ENCODE data around the gene CDHR4.
"Not testable (repeated sequence)": the region's sequence is repeated elsewhere in the genome, so short reads cannot be mapped to it uniquely, and the experiment has no call there.

The CDHR4 gene, protein sequence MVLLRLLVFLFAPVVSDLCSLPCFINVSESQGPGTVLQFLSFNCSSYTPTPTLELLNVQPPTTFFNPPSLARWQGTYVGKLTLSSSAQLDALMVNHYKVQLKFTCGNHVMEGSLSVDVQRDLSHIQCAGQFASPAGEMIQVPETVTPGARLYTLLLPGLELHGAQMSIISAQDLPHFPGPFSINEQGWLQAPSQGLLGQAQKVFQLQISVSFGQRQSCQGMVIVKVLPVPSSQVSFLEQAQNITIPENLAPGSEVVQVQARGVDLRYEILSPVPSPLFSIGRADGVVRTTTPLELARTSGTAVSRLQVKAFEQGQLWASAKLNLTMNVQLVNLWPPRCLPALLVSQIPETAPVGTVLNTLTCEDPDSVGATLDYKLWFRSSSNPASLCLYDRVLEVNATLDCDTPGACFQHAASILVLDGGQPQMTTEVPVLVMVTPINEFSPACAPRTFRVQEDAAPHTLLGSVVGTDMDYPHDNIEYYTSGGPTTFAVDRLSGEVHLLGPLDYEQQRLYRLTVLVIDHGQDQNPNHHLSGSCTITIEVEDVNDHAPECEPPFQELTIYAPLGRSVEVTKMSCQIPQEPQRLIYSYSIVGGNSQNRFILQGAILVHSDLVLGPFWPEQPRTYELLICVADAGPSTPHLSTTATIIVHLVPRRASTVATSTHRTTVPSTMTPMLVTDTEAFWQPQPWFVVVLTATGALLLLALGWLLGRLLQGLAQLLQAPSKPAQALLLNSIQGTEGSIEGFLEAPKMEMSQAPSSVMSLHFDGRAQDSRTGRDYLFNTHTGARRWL

DNA sequence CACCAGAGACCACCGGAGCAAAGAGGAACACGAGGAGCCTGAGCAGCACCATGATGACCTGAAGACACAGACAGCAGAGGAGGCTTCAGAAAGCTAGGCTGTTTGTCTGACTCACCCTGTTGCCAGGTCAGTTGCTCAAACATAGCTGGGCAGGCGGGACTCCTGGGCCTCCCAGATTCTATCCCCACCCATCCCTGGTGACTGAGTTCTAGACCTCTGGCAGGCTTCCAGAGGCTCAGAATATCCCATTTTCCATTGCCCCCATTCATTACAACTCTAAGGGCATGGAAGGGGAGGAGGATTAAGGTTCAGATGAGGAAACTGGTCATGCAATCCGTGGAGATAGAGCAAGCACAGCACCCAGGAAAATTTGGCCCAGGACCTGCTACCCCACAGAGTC lies at the start of gene CDHR4:
TSS of gene CDHR4 (minus strand) at position 113 of the 400 bp plus-strand sequence. CDS start at position 52, 61 bp downstream.
- no peak for DNase-seq

DNA sequence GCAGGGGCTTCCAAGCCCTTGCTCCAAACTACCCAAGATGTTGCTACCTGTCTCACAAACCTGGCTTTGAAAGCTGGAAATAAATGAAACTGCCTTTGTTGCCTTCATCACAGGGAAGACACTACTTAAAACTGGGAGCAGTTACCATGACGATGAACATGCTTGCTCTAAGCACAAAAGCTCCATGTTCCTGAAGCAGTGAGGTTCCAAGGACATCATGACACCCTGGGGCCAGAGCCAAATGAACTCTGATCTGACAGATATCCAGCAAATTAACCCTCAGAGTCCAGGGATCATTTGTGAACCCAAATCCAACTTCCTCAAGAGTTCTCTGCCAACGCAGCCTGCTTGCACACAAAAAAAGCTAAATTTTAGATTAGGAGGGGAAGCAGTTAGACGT lies 46.0 kb upstream of the CDHR4 start:
- DNase-seq = no peak

DNA sequence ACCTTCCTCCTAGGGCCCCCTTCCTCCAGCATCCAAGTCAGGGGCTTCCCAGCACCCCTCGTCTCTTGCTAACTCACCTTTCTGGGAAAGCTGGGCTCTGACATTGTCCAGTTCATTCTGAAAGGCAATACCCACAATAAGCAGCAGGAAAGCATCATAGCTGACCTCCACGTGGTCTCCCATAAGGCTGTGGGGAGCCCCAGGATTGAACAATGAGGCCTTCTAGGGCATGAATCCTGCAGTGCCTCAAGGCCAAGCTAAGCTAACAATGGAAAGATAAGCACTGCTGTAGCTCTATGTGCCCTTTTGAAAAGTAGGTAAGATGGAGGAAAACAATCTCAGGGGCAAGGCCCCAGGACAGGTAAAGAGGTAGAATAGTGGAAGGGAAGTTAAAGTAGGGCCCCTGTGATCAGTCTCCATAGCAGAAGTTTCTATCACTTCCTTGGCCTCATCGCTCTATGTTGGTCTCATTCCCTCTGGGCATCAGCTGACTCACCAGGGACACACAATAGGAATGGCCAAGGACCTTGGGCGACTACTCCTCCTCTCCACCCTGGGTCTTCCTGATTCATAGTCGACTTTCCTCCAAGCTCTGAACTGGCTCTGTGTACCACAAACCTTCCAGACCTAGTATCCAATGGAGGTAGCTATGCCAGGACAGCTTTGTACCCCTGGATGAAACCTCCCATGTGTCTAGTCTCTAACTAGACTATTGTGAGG lies 45.0 kb upstream of the CDHR4 start:
- DNase-seq = no peak

DNA sequence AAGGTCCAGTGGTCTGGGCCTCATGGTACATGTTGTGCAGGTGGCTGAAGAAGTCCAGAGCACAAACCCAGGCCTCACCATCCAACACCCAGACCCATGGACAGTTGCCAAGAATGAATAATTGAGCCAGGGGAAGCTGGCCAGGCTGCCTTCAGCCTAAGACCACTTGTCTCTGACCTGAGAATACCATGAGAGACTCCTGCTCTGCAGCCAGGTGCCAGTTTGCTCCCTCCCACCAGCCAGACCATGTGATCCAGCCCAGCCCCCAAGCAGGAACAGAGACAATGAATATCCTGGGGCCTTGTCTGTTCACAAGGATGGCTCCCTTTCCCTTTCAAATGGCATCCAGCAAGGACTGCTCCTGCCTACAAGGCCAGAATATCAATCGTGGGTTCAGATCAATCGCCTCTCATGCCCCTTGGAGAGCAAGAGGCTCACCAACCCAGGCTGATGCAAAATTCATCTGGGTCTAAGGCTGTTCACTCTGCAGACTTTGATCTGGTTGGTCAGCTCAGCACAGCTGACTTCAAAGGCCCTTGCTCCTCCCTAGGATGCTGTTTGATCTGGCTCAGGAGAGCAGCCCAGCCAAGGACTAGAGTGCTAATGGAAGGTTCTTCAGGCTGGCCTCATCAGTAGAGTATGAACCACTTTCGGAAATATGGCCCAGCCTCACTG lies 43.3 kb upstream of the CDHR4 start:
- no peak for DNase-seq

DNA sequence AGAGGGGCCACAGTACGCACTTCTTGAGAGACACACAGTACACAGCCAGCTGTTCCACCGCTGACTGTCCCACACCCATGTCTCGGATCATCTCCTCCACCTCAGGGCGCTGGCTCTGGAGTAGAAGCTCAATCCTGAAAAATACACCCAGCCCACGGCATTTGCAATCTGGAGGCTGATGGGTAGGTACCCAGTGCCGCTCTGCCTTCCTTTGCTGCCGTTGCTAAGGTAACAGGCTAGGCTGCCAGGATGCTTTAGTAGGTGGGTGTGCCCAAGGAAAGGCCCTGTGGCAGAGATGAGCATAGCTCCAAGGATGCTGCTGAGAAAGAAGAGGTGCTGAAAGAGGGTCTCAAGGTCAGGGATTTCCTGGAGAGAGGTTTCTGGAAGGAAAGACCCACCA lies 42.1 kb upstream of the CDHR4 start:
- DNase-seq = no peak

DNA sequence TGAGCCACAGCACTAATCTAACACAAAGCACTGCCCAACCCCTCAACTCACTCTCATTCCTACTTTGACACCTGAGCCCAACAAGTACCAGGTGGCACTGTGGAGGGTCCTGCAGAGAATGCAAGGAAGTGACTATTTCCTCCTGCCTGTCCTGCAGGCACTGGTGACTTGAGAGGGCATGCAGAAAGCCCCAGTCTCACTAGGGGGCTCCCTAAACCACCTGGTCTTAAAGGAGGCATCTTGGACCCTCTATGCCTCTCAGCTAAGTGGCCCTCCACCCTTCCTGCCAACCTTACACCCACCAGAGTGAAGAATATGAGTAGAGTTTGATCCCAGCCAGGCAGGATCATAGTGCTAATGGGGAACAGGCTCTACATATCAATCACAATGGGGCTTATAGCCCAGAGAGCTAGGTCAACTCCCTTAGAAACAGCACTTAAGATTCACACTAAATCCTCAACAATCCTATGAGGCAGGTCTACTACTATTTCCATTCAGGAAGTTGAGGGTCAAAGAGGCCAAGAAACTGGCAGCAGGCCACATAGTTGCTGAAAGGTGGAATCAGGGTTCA lies 41.5 kb upstream of the CDHR4 start:
- no peak for DNase-seq

DNA sequence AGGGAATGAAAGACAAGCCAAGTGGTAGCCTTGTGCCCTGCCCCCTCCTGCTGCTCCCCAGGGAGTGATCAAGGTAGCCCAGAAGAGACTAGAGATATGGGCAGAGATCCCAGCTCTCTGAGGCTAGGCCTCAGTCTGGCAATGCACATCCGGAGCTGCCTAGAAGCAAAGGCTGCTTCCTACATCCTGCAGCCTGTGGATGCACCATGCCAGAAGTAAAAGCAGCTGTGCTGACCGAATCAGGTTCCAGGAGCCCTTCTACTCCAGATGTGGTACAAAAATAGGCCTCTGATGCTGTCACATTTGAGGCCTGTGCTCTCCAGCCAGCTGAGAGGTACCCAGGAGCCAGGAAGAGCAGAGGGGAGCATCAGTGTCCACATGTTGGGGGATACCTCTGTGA lies 40.7 kb upstream of the CDHR4 start:
- DNase-seq = peak; percentile 65

DNA sequence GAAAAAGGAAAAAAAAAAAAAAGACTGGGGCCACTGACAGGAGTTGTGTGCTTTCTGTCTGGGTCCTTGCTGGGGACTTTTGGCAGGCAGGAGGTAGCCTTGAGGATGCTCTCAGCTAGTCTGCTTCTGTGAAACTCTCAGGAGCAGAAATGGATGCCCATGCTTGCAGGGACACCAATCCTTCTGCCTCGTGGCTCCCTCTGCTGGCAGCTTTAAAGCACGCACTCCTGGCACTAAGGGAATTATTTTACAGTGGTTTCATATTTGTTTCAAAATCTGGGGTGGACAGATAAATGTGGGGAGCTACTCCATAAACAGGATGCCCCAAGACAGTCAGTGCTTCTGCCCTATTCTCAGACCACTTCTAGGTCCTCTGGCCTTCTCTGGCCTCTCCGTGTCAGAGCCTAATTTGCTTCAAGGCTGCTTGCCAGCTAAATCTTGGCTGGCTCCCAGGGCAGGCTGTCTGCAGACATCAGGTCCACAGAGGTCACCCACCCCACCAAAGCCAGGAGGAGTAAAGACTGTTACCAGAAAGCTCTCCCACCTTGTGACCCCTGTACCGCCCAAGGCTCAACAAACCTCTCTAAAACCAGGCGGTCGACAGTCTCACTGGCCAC lies 39.6 kb upstream of the CDHR4 start:
- peak; percentile 88 for DNase-seq

DNA sequence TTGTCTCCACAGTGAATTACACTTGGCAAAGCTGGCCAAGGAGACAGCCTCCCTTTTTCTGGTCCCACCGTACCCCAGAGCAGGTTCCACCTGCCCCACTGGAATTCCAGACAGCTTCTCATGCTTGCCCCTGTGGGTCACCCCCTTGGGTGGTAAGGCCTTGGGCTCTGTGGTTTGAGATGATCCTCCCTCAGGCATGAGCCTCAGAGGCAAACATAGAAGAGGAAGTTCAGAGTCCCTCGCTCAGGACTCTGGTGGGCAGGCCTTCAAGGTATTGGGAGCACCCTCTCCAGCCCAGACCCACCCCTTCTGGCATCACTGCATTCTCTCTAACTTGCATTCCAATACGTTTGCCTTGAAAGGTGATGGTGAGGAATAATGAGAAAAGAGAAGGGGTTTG lies 31.7 kb upstream of the CDHR4 start:
- no peak for DNase-seq

DNA sequence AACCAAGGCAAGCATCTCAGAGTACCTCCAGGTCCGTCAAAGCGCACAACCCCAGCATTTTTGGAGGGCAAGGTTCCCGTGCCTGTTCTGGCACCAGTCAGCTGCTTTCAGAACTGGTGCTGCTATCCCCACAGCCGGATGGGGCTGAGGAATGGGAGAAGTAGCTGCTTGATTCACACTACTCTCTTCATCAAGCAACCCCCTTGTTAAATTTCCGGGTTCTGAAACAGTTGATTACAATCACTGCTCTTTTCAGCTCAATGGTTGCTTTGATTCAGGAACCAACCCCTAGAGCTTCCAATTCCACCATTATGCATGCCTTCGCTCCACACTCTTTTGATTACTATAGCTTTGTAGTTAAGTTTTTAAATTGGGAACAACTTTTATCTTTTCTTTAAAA lies 26.3 kb upstream of the CDHR4 start:
- DNase-seq = no peak

DNA sequence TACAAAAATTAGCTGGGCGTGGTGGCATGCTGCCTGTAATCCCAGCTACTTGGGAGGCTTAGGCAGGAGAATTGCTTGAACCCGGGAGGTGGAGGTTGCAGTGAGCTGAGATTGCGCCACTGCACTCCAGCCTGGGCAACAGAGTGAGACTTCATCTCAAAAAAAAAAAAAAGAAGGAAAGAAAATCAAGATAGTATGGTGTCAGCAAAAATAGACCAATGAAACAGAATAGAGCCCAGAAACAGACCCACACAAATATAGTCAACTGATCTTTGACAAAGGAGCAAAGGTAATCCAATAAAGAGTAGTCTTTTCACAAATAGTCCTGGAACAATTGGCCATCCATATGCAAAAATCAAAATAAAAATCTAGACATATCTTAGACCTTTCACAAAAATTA lies 23.5 kb upstream of the CDHR4 start:
- not testable (repeated sequence) for DNase-seq

DNA sequence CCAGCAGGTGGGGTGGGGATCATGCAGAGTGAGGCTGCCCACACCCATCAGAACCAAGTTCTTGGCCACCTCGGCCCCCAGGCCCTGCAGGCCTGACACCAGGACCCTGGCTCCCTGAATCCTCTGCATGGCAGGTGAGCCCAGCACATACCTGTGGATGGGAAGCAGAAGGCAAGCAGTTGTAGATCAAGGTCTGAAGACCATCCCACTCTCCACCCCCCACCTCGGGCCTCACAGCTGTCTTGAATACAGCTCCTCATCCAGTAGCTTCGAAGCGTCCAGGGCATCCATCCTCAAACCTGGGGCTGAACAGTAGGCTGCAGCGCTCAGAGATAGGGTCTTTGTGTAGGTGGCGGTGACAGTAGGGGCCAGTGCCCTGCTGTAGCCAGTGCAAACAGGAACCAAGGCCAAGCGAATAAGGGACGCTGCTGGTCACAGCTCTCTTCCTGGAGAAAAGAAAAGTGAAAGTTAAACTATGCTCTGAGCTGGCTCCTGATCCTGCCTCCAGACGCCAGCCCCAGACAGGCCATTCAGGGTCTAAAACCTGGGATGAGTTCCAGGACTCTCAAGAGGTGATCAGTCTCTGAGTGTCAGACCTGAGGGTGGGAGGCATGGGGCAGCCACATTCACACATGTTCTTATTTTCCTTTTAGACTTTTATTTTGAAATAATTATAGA lies 14.0 kb upstream of the CDHR4 start, which contains the start of gene UBA7:
TSS of gene UBA7 (minus strand) at position 457 of the 678 bp plus-strand sequence. CDS start at position 291, 166 bp downstream.
- DNase-seq = peak; percentile 77

DNA sequence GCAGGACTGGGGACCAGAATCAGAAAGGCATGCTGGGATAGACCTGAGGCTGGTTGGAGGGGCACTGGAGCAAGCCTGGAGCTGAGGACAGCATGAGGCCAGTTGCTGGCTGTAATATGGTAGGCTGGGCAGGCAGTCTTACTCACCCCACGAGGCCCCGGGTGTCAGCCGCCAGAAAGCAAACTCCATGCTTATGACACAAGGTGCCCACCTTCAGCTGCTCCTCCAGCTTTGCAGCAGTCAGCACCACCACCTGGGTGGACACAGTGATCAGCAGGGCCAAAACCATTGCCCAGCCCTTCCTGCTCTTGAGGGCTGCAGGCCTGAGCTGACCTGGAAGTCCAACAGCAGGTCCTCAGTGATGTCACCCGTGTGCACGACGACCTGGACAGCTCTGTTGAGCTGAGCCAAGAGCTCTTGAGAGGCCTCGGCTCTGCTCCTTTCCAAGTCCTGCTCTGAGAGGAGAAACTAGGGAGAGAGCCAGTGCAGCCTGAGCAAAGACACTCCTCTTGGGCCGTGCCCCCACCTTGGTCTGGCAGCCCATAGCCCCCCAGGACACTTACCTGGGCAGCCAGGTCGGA lies 13.3 kb upstream of the CDHR4 start:
- no peak for DNase-seq

DNA sequence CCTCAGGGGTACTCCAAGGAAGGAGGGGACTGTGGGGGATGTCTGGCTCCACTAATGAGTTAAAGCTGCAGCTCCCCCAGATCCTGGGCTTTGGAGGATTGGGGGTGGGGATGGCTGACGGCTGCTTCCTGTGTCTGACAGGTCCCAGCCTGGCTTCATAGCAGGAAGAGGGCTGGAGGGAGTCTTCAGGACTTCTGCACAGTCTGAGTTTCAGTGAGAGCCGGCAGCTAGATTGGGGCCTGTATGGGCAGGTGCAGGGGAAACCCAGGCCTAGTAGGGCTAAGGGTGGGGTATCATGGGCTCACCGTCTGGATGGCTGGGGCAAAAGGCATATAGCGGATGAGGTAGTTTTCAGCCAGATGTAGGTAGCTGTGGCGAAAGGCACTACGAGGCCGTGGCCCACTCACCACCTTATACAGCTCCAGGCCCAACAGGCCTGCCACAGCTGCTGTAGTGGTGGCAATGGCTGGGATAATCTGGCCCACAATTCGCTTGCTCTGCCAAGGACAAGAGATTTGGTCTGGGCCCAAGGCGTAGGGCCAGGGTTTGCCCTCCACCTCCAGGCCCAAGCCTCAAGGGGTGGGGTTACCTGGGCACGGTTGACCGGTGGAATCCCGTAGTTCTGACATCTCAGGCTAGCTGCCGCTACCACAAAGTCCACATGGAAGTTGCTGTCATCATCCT lies 7.9 kb upstream of the CDHR4 start:
- no peak for DNase-seq

DNA sequence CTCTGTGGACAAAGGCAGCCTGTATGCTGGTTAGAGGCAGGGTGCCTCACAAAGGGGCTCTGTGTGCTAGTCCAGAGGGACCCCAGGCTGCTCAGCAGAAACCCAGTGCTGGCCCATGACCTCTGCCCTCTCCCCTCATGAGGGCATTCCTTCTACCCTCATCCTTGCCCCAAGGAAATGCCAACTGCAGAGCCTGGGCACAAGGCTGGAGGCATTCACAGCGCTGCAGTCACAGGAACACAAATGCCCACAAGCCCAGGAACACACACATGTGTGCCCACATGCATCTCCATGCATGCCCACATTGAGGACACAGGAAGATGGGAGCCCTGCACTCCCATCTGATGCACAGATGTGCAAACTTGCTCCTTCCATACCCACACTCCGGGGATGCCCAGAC lies 7.2 kb upstream of the CDHR4 start:
- no peak for DNase-seq

DNA sequence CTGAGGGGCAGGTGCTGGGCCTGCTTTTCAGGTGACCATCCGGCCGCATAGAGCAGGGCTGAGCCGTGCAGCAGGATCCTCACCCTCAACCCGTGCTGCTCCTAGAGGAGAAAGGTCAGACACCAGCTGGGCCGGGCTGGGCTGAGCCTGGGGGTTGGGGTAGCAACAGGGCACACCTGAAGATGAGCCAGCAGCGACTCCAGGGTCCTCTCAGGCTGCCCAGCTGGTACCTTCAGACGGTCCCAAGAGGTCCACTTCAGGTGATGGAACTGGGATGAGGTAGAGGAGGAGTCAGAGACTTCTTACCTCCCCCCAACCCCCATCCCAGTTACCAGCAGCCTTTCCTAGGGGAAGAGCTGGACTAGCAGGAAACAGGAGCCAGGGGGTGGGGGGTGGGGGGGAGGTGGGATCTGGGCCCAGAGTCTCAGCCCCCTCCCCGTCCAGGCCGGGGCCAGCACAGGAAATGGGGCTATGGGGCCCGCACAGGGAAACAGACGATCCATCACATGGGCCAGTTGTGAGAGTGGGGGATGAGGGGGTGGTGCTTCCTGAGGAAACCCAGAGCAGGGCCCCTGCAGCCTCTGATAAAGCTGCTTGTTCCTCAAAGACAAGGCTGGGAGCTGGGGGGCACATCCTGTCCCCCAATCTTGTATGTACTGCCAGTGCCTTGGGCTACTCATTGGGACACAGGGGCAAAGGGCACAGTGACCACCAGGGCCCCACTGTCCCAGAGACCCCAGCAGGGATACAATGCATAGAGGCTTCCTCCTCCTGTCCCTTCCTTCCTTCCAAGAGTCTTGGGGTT lies 6.4 kb upstream of the CDHR4 start:
- peak; percentile 93 for DNase-seq

DNA sequence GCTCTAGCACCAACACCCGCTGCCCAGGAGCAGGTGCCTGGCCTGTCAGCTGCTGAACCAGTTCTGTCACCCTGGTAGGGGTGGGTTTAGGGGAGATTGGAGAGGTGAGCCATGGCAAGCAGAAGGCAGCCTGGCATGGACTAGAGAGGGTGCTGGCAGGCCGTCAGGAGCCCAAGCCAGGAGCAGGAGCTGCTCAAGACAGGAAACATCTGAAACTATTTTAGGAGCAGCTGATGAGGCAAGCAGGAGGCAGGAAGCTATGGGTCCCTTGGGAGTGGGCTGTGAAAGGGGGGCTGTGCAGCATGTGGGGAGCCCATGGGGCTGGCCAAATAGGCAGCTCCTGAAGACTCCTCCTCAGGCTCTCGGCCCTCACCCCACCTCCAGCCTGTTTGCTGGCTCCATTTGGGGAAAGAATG lies 5.7 kb upstream of the CDHR4 start:
- DNase-seq = peak; percentile 94

DNA sequence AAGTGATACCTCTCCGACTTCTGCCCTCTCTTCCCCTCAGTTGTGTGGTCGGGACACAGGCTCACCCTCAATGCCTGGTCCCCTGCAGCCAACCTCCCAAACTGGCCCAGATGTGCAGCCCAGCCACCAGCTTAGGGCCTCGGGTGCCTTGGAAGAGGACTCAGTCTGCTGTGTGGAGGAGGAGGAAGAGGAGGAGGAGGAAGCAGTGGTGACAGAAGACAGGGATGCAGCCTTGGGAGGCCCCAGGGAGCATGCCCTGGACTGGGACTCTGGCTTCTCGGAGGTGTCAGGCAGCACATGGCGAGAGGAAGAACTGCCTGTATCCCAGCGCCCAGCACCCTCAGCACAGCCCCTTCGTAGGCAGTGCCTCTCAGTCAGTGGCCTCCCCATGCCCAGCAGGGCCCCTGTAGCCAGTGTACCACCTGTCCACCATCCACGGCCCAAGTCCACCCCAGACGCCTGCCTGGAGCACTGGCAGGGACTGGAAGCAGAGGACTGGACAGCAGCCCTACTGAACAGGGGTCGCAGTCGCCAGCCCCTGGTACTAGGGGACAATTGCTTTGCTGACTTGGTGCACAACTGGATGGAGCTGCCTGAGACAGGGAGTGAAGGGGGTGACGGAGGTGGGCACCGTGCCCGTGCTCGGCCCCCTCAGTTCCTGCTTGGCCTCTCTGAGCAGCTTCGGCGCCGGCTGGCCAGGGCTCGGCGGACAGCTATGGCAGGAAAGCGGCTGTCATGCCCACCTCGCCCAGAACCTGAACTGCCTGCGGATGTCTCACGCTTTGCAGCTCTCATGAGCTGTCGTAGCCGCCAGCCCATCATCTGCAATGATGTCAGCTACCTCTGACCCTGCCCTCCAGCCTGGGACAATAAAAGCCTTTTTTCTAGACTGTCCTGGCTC lies 4.7 kb upstream of the CDHR4 start:
- peak; percentile 37 for DNase-seq
